Stimulated activated CD8-positive, alpha-beta memory T cell treated with anti-CD3 and anti-CD28 coated beads, Interleukin-12 subunit alpha, Interleukin-12 subunit beta, amount 100 ng/mL, for 1 hour (primary cell): ENCODE data around the gene CARD16.

Source experiments
- DNase-seq: peaks from one replicate; pipeline ENCODE4 v3.0.0-alpha.2; 2020; ENCODE audit warnings: low read depth

CARD16 gene

GRCh38 chr11:104992781-104993180 lies 52.4 kb downstream of the CARD16 start:
- DNase-seq = no peak

DNA sequence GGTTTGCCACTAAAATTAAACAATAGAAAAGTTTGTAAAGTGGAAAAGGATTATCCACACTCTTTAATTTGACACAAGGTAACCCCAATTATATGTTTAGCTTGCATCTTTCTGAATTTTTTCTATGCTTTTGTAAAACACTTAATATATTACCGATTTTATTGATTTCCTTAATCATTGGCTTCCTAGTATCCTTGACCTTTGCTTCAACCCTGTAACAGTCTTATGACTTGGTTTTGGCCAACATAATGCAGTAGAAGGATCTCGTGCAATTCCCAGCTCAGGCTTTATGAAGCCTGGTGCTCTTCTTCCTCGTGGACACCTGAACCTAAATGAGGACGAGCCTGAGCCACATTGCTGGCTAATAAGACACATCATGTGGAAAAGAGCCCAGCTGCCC lies 53.1 kb downstream of the CARD16 start:
- no peak for DNase-seq
